Hepatocyte (in vitro differentiated cells): ENCODE results near the gene PIK3C2G.

Experiments used
- EZH2 ChIP-seq: fragments of 200-600 bp; sonication (generic); IDR thresholded peaks from 2 replicates; pipeline ENCODE4 v1.6.1; 2016; ENCODE audit warnings: antibody characterized with exemption, mild to moderate bottlenecking, borderline replicate concordance
- EZH2phosphoT487 ChIP-seq: fragments of 200-600 bp; sonication (generic); IDR thresholded peaks from one replicate; pipeline ENCODE4 v1.6.1; 2018; ENCODE audit warnings: antibody characterized with exemption, mild to moderate bottlenecking, low read depth, moderate library complexity; ENCODE audit not compliant: unreplicated experiment, severe bottlenecking
- TF ChIP-seq, protein P1 (sequence below): fragments of 200-600 bp; sonication (generic); IDR thresholded peaks from 2 replicates; pipeline ENCODE4 v1.5.1; 2016; ENCODE audit warnings: antibody characterized with exemption, mild to moderate bottlenecking; ENCODE audit not compliant: poor library complexity

DNA sequence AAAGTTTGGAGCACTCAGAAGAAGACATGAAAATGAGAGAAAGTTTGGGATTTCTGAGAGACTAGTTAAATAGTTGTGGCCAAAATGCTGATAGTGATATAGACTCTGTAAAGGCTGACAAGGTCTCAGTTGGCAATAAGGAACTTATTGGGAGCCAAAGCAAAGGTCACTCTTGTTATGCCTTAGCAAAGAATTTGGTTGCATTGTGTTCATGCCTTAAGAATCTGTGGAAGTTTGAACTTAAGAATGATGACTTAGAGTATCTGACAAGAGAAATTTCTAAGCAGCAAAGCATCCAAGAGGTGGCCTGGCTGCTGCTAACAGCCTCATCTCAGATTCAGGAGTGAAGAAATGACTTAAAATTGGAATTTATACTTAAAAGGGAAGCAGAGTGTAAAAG, 113.8 kb downstream of the PIK3C2G start:
- TF ChIP-seq, protein P1, sequence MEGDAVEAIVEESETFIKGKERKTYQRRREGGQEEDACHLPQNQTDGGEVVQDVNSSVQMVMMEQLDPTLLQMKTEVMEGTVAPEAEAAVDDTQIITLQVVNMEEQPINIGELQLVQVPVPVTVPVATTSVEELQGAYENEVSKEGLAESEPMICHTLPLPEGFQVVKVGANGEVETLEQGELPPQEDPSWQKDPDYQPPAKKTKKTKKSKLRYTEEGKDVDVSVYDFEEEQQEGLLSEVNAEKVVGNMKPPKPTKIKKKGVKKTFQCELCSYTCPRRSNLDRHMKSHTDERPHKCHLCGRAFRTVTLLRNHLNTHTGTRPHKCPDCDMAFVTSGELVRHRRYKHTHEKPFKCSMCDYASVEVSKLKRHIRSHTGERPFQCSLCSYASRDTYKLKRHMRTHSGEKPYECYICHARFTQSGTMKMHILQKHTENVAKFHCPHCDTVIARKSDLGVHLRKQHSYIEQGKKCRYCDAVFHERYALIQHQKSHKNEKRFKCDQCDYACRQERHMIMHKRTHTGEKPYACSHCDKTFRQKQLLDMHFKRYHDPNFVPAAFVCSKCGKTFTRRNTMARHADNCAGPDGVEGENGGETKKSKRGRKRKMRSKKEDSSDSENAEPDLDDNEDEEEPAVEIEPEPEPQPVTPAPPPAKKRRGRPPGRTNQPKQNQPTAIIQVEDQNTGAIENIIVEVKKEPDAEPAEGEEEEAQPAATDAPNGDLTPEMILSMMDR, result no peak
- no peak for TF ChIP-seq EZH2
- TF ChIP-seq EZH2phosphoT487, result no peak
